B cell (primary cell): ENCODE data around the gene KRTAP2-3.
"Not testable (repeated sequence)": the region's sequence is repeated elsewhere in the genome, so short reads cannot be mapped to it uniquely, and the experiment has no call there.

Source experiments
- CTCF ChIP-seq: fragments of 200-600 bp; IDR thresholded peaks from one replicate; pipeline ENCODE4 v1.8.0; 2022; ENCODE audit warnings: antibody characterized with exemption, mild to moderate bottlenecking
- EZH2 ChIP-seq: IDR thresholded peaks from 2 replicates; pipeline ENCODE4 v1.6.1; 2012; ENCODE audit warnings: borderline replicate concordance, low read depth, mild to moderate bottlenecking, moderate library complexity, low read length; ENCODE audit not compliant: insufficient read depth, poor library complexity, severe bottlenecking

GRCh38 chr17:41083427-41083826, 23.5 kb upstream of the KRTAP2-3 start:
- TF ChIP-seq CTCF, EZH2: not testable (repeated sequence)
